GM12891 (cell line): Measurements from ENCODE around the gene NUP58.

ENCODE experiments used
- PAX5 ChIP-seq: IDR thresholded peaks from 2 replicates; pipeline ENCODE4 v1.6.1; 2011; ENCODE audit warnings: low read length, moderate library complexity, mild to moderate bottlenecking; ENCODE audit not compliant: insufficient read depth, severe bottlenecking
- POLR2A ChIP-seq: IDR thresholded peaks from 2 replicates; pipeline ENCODE4 v1.6.1; 2011; ENCODE audit warnings: low read depth, low read length, control low read depth
- POLR2AphosphoS5 ChIP-seq: IDR thresholded peaks from 2 replicates; pipeline ENCODE4 v1.6.1; 2011; ENCODE audit warnings: low read depth, low read length, control low read depth
- POU2F2 ChIP-seq: IDR thresholded peaks from 2 replicates; pipeline ENCODE4 v1.6.1; 2011; ENCODE audit warnings: low read depth, mild to moderate bottlenecking, control low read depth, low read length, moderate library complexity
- SPI1 ChIP-seq: IDR thresholded peaks from 2 replicates; pipeline ENCODE4 v1.6.1; 2011; ENCODE audit warnings: low read depth, low read length, control low read depth
- TAF1 ChIP-seq: IDR thresholded peaks from 2 replicates; pipeline ENCODE4 v1.6.1; 2011; ENCODE audit warnings: low read depth, low read length, control low read depth

GRCh38 chr13:25352806-25353205, 51.4 kb downstream of the NUP58 start:
- no peak for TF ChIP-seq SPI1
- TF ChIP-seq POLR2A, result no peak
- TF ChIP-seq TAF1, result no peak
- no peak for TF ChIP-seq POLR2AphosphoS5
- TF ChIP-seq PAX5, result no peak
- TF ChIP-seq POU2F2, result no peak
